ENCODE data around the gene CORIN. TPM values are rescaled to one million over a fixed set of nuclear protein-coding genes. Genes with fewer than 3 reads are reported as not detected.

Gene CORIN
- total and polyA plus RNA-seq, 12 donors, result 0.10 to 1.1 (median 0.41) TPM; not detected in 2

GRCh38 chr4:47590325-47590724, 247.5 kb downstream of the CORIN start:
- Histone ChIP-seq H3K4me3 (no peak overlapping the region), H3K27ac (no peak overlapping the region), H3K36me3 (replicated peaks in 1 of 2) (peaks cover 0 to 30% of the 10 kb centered on the region in 2 donors), H3K27me3 (no peaks in the 10 kb centered on the region), H3K9me3 (replicated peaks in 1 of 3) (peaks cover 0 to 4% (median 0%) of the 10 kb centered on the region in 3 donors), H3K4me1 (replicated peaks in 1 of 2) (no peaks in the 10 kb centered on the region)
- 30 to 96% (median 93%) methylated on average over 1 of the region's 1 CpG for WGBS, 4 donors
- DNase-seq, result no peak
- intact Hi-C loops (cut with DNase I), result no loop called here
- TF ChIP-seq CTCF (IDR thresholded peaks at IDR 0.05) (no peak), POLR2A (IDR thresholded peaks at IDR 0.05) (no peak)

- DNase-seq, result no peak
- no peaks in the 10 kb centered on the region for H3K27me3 ChIP-seq
- H3K9me3 ChIP-seq (replicated peaks in 1 of 3), result no peaks in the 10 kb centered on the region
- no peak overlapping the region for H3K27ac ChIP-seq
- no peak for TF ChIP-seq CTCF (IDR thresholded peaks at IDR 0.05)
- no peak for TF ChIP-seq POLR2A (IDR thresholded peaks at IDR 0.05)
- 92 to 96% (median 93%) methylated on average over 3 of the region's 3 CpGs for WGBS, 4 donors
- H3K36me3 ChIP-seq (replicated peaks in 1 of 2), result peaks cover 0 to 47% of the 10 kb centered on the region in 2 donors
- no peaks in the 10 kb centered on the region for H3K4me1 ChIP-seq (replicated peaks in 1 of 2)
- H3K4me3 ChIP-seq, result no peak overlapping the region
- intact Hi-C loops (cut with DNase I), result no loop called here
These were observed 258.6 kb downstream of the CORIN start for GRCh38 chr4:47579235-47579634.

GRCh38 chr4:47577779-47578553, 259.9 kb downstream of the CORIN start:
- Histone ChIP-seq H3K9me3 (replicated peaks in 1 of 3) (no peaks in the 10 kb centered on the region), H3K36me3 (replicated peaks in 1 of 2) (peaks cover 0 to 48% of the 10 kb centered on the region in 2 donors), H3K27me3 (no peaks in the 10 kb centered on the region), H3K4me3 (no peak overlapping the region), H3K4me1 (replicated peaks in 1 of 2) (no peaks in the 10 kb centered on the region), H3K27ac (peak overlapping the region in 3 of 5 donors; percentile 45 to 73 (median 61))
- no peak for TF ChIP-seq CTCF (IDR thresholded peaks at IDR 0.05)
- no peak for TF ChIP-seq POLR2A (IDR thresholded peaks at IDR 0.05)
- 63 to 69% (median 66%) methylated on average over 7 of the region's 7 CpGs for WGBS, 4 donors
- DNase-seq, result no peak
- intact Hi-C loops (cut with DNase I), result no loop called here

GRCh38 chr4:47572981-47573380, 264.9 kb downstream of the CORIN start:
- TF ChIP-seq CTCF (IDR thresholded peaks at IDR 0.05), result no peak
- TF ChIP-seq POLR2A (IDR thresholded peaks at IDR 0.05), result no peak
- Histone ChIP-seq H3K36me3 (replicated peaks in 1 of 2) (peaks cover 0 to 38% of the 10 kb centered on the region in 2 donors), H3K4me1 (replicated peaks in 1 of 2) (no peaks in the 10 kb centered on the region), H3K9me3 (replicated peaks in 1 of 3) (no peaks in the 10 kb centered on the region), H3K27me3 (no peaks in the 10 kb centered on the region), H3K27ac (no peak overlapping the region), H3K4me3 (no peak overlapping the region)
- WGBS, 4 donors, result 82 to 96% (median 92%) methylated on average over 3 of the region's 3 CpGs
- intact Hi-C loops (cut with DNase I), result no loop called here
- no peak for DNase-seq
